ENCODE data around the gene CREB3L4.

The CREB3L4 gene

DNA sequence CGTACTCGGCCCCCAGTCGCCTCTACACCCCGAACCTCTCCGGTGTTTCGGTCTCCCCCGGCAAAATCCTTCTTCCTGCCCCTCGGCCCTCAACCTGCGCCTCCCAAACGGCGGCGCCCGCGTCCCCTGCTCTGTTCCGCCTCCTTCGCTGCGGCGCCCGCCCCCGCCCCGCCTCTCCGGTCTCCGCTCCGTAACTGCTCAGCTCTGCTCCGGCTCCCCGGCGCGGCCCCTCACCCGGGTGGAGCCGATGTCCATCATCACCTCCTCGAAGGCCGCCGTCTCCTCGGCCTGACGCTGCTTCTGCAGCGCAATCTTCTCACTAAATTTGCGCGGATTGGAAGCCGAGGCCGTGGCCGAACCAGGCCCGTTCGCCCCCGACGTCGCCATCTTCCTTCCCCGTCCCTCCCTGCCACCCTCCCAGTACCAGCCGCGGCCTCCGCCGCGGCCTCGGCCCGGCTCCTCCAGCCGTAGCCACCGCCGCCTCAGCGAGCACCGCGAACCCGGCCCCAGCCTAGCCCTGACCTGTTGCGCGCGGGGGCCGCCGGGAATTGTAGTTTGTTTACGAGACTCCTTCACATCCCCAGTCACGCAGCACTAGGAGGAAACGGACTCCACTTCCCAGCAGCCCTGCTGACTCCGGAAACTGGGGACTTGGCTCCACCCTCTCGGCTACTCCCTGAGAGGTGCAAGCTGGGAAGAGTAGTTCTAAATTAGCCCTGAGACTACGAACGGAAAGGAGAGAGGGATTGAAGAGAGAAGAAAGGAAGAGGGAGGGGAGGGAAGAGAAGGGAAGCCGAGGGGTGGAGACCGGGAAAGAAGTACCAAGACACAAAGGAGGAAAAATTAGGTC is 9.4 kb upstream of the CREB3L4 start, which contains the start of gene CRTC2 (continued):
- no peak for TF ChIP-seq ZFP3 (tag by site-specific recombination; IDR thresholded peaks at IDR 0.05; ENCODE audit: low read depth)
- TF ChIP-seq, protein P1, sequence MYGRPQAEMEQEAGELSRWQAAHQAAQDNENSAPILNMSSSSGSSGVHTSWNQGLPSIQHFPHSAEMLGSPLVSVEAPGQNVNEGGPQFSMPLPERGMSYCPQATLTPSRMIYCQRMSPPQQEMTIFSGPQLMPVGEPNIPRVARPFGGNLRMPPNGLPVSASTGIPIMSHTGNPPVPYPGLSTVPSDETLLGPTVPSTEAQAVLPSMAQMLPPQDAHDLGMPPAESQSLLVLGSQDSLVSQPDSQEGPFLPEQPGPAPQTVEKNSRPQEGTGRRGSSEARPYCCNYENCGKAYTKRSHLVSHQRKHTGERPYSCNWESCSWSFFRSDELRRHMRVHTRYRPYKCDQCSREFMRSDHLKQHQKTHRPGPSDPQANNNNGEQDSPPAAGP (tag by site-specific recombination; IDR thresholded peaks at IDR 0.05), result peak; percentile 81
- peak; percentile 29; the same call in 1 of the 2 replicates for TF ChIP-seq ZNF843 (tag by site-specific recombination; IDR thresholded peaks at IDR 0.05)
- TF ChIP-seq ZNF521 (tag by site-specific recombination; IDR thresholded peaks at IDR 0.05), result no peak
- peak; percentile 32 for TF ChIP-seq ZNF449 (tag by site-specific recombination; IDR thresholded peaks at IDR 0.05)
- TF ChIP-seq, protein P2, sequence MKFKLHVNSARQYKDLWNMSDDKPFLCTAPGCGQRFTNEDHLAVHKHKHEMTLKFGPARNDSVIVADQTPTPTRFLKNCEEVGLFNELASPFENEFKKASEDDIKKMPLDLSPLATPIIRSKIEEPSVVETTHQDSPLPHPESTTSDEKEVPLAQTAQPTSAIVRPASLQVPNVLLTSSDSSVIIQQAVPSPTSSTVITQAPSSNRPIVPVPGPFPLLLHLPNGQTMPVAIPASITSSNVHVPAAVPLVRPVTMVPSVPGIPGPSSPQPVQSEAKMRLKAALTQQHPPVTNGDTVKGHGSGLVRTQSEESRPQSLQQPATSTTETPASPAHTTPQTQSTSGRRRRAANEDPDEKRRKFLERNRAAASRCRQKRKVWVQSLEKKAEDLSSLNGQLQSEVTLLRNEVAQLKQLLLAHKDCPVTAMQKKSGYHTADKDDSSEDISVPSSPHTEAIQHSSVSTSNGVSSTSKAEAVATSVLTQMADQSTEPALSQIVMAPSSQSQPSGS (tag by site-specific recombination; IDR thresholded peaks at IDR 0.05; ENCODE audit: low read depth), result no peak
- TF ChIP-seq TSHZ1 (tag by site-specific recombination; IDR thresholded peaks at IDR 0.05; ENCODE audit: borderline replicate concordance), result peak; percentile 41; the same call in 1 of the 2 replicates
- TF ChIP-seq OSR2 (tag by site-specific recombination; IDR thresholded peaks at IDR 0.05), result no peak; the same call in 1 of the 2 replicates
- TF ChIP-seq, protein P3, sequence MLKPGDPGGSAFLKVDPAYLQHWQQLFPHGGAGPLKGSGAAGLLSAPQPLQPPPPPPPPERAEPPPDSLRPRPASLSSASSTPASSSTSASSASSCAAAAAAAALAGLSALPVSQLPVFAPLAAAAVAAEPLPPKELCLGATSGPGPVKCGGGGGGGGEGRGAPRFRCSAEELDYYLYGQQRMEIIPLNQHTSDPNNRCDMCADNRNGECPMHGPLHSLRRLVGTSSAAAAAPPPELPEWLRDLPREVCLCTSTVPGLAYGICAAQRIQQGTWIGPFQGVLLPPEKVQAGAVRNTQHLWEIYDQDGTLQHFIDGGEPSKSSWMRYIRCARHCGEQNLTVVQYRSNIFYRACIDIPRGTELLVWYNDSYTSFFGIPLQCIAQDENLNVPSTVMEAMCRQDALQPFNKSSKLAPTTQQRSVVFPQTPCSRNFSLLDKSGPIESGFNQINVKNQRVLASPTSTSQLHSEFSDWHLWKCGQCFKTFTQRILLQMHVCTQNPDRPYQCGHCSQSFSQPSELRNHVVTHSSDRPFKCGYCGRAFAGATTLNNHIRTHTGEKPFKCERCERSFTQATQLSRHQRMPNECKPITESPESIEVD (tag by site-specific recombination; IDR thresholded peaks at IDR 0.05), result no peak
- peak; percentile 23; the same call in 1 of the 2 replicates for TF ChIP-seq ZIC2 (tag by site-specific recombination; IDR thresholded peaks at IDR 0.05)
- TF ChIP-seq FEZF1 (tag by site-specific recombination; IDR thresholded peaks at IDR 0.05), result peak; percentile 37; the same call in 1 of the 2 replicates
- TF ChIP-seq ZNF335 (tag by site-specific recombination; conservative IDR thresholded peaks at IDR 0.05), result peak; percentile 94
- TF ChIP-seq ZNF600 (tag by site-specific recombination; IDR thresholded peaks at IDR 0.05), result peak; percentile 99
- TF ChIP-seq ZSCAN4 (tag by site-specific recombination; IDR thresholded peaks at IDR 0.05), result peak; percentile 55; the same call in 1 of the 2 replicates
- no peak for TF ChIP-seq ZNF423 (tag by site-specific recombination; IDR thresholded peaks at IDR 0.05)
- TF ChIP-seq ZNF404 (tag by site-specific recombination; IDR thresholded peaks at IDR 0.05), result no peak
- TF ChIP-seq ZNF837 (tag by site-specific recombination; IDR thresholded peaks at IDR 0.05), result no peak; the same call in 1 of the 2 replicates
- peak; percentile 100 for TF ChIP-seq ZNF76 (tag by site-specific recombination; IDR thresholded peaks at IDR 0.05; ENCODE audit: borderline replicate concordance, low read depth)
- TF ChIP-seq, protein P4, sequence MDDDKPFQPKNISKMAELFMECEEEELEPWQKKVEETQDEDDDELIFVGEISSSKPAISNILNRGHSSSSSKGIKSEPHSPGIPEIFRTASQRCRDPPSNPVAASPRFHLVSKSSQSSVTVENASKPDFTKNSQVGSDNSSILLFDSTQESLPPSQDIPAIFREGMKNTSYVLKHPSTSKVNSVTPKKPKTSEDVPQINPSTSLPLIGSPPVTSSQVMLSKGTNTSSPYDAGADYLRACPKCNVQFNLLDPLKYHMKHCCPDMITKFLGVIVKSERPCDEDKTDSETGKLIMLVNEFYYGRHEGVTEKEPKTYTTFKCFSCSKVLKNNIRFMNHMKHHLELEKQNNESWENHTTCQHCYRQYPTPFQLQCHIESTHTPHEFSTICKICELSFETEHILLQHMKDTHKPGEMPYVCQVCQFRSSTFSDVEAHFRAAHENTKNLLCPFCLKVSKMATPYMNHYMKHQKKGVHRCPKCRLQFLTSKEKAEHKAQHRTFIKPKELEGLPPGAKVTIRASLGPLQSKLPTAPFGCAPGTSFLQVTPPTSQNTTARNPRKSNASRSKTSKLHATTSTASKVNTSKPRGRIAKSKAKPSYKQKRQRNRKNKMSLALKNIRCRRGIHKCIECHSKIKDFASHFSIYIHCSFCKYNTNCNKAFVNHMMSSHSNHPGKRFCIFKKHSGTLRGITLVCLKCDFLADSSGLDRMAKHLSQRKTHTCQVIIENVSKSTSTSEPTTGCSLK (tag by site-specific recombination; IDR thresholded peaks at IDR 0.05), result no peak
- no peak for TF ChIP-seq ZNF626 (tag by site-specific recombination; IDR thresholded peaks at IDR 0.05)
- TF ChIP-seq PRDM10 (tag by site-specific recombination; IDR thresholded peaks at IDR 0.05), result peak; percentile 71

All from HEK293 (cell line).